HepG2 (cell line): ENCODE measurements around the gene FOSL2. TPM values are rescaled to one million over a fixed set of nuclear protein-coding genes. Genes with fewer than 3 reads are reported as not detected.

Experiments used
- ATAC-seq: fragments of 200-7000 bp; cut with Tn5 transposase; 3 replicates; pipeline ENCODE4 v1.9.1; 2020; ENCODE audit warnings: mild to moderate bottlenecking, moderate library complexity
- BruUV-seq: library from RNA; stranded (reverse); fragments of 400-500 nt; replicated peaks from 2 replicates; lab custom pipeline; 2021; lab: Mats Ljungman, UMichigan
- CTCF ChIA-PET: fragments of 300-600 bp; formaldehyde crosslinking; extraction: SDS; loops from one replicate; lab custom pipeline; 2021; ENCODE audit warnings: low total read pairs, inconsistent platforms, low intra/inter-chr PET ratio; lab: Yijun Ruan, JAX
- POLR2A ChIA-PET: fragments of 350-600 bp; sonication (Branson Sonifier 250); formaldehyde crosslinking; loops from one replicate; lab custom pipeline; 2020; ENCODE audit warnings: antibody characterized with exemption, inconsistent platforms; lab: Yijun Ruan, JAX
- DNase-seq: peaks from one replicate; pipeline ENCODE4 v3.0.0-alpha.2; 2015; ENCODE audit warnings: low spot score
- FAIRE-seq: peaks from 3 replicates; lab custom pipeline; 2011; peaks lifted over from hg19 to GRCh38; lab: Jason Lieb, UNC
- H2AFZ ChIP-seq: one replicate; pipeline ENCODE4 v1.6.1; 2011; ENCODE audit warnings: low read length, inconsistent platforms
- H3K27ac ChIP-seq: fragments of 300-600 bp; 3 replicates; pipeline ENCODE4 v1.8.0; 2011; ENCODE audit warnings: mixed run types, mild to moderate bottlenecking, mixed read lengths, low read length, inconsistent platforms; ENCODE audit not compliant: insufficient read depth; ENCODE audit errors: extremely low read length
- H3K27me3 ChIP-seq, 2 experiments: fragments of 200-600 bp in 1 of 2; 2 replicates in 1 of 2; 3 replicates in 1 of 2; pipeline versions ENCODE4 v1.6.0 to v1.8.0; 2011; ENCODE audit warnings: low read length in 2 of 2, mild to moderate bottlenecking in 2 of 2, moderate library complexity in 2 of 2, inconsistent platforms in 1 of 2; ENCODE audit not compliant: insufficient read depth in 2 of 2, control insufficient read depth in 1 of 2
- H3K36me3 ChIP-seq, 2 experiments: fragments of 200-600 bp in 1 of 2; replicated peaks in 1 of 2; 2 replicates in 1 of 2; 3 replicates in 1 of 2; pipeline versions ENCODE4 v1.5.1 to v1.8.0; 2011; ENCODE audit warnings: low read length in 2 of 2, inconsistent platforms in 1 of 2; ENCODE audit not compliant: insufficient read depth in 2 of 2, control insufficient read depth in 1 of 2
- H3K4me1 ChIP-seq: 2 replicates; pipeline ENCODE4 v1.5.1; 2012; ENCODE audit warnings: low read length, inconsistent platforms; ENCODE audit not compliant: insufficient read depth
- H3K4me2 ChIP-seq: 2 replicates; pipeline ENCODE4 v1.6.0; 2011; ENCODE audit warnings: low read depth, low read length, inconsistent platforms
- H3K4me3 ChIP-seq, 3 experiments: fragments of 200-600 bp in 1 of 3; sonication (generic), shearing (Covaris generic) in 1 of 3; replicated peaks in 1 of 3; 2 replicates each; pipeline ENCODE4 v1.5.1; 2011 to 2016; ENCODE audit warnings: low read length in 3 of 3, inconsistent platforms in 2 of 3, low read depth in 2 of 3, mild to moderate bottlenecking in 2 of 3, control low read depth in 1 of 3, mixed read lengths in 1 of 3; ENCODE audit not compliant: insufficient read depth in 1 of 3
- H3K79me2 ChIP-seq: one replicate; pipeline ENCODE4 v1.6.1; 2011; ENCODE audit warnings: low read length, inconsistent platforms; ENCODE audit not compliant: insufficient read depth
- H3K9ac ChIP-seq: 2 replicates; pipeline ENCODE4 v1.6.0; 2011; ENCODE audit warnings: mild to moderate bottlenecking, low read depth, low read length, inconsistent platforms; ENCODE audit not compliant: insufficient read depth
- H3K9me3 ChIP-seq: 2 replicates; pipeline ENCODE4 v1.5.1; 2012; ENCODE audit warnings: mild to moderate bottlenecking, low read length
- H4K20me1 ChIP-seq: 2 replicates; pipeline ENCODE4 v1.6.0; 2011; ENCODE audit warnings: inconsistent platforms, mild to moderate bottlenecking, low read length, moderate library complexity; ENCODE audit not compliant: insufficient read depth
- BCL6 ChIP-seq: IDR thresholded peaks from 2 replicates; pipeline ENCODE4 v1.6.1; 2016; ENCODE audit warnings: missing genetic modification reagents, missing compliant biosample characterization
- FOXA1 ChIP-seq, 2 experiments: fragments of 450-650 bp in 1 of 2; sonication (generic) in 1 of 2; formaldehyde crosslinking in 1 of 2; IDR thresholded peaks; 2 replicates each; pipeline versions ENCODE4 v1.4.0 to v1.6.1; 2016 to 2020; ENCODE audit warnings: missing genetic modification reagents in 1 of 2
- KLF12 ChIP-seq: sonication (generic); formaldehyde crosslinking; IDR thresholded peaks from 2 replicates; pipeline ENCODE4 v1.4.0; 2020; ENCODE audit warnings: missing genetic modification reagents, borderline replicate concordance
- POLR2A ChIP-seq, 2 experiments: IDR thresholded peaks; 2 replicates each; pipeline ENCODE4 v1.6.1; 2011; ENCODE audit warnings: low read depth in 2 of 2, low read length in 2 of 2, mild to moderate bottlenecking in 1 of 2, moderate library complexity in 1 of 2; ENCODE audit not compliant: insufficient read depth in 1 of 2
- U2AF2 ChIP-seq: fragments of 200-400 bp; formaldehyde crosslinking; IDR thresholded peaks from 2 replicates; pipeline ENCODE4 v1.6.1; 2017; ENCODE audit warnings: low read depth, mild to moderate bottlenecking, low read length
- ZNF232 ChIP-seq: sonication (generic); formaldehyde crosslinking; IDR thresholded peaks from 2 replicates; pipeline ENCODE4 v1.4.0; 2020; ENCODE audit warnings: missing genetic modification reagents, borderline replicate concordance
- ZNF383 ChIP-seq: sonication (generic); formaldehyde crosslinking; IDR thresholded peaks from 2 replicates; pipeline ENCODE4 v1.4.0; 2020; ENCODE audit warnings: missing genetic modification reagents, mild to moderate bottlenecking, borderline replicate concordance
- ZNF550 ChIP-seq: sonication (generic); formaldehyde crosslinking; IDR thresholded peaks from 2 replicates; pipeline ENCODE4 v1.4.0; 2020; ENCODE audit warnings: mild to moderate bottlenecking, missing genetic modification reagents, borderline replicate concordance
- ZNF619 ChIP-seq: sonication (generic); formaldehyde crosslinking; IDR thresholded peaks from 2 replicates; pipeline ENCODE4 v1.4.0; 2020; ENCODE audit warnings: mild to moderate bottlenecking, missing genetic modification reagents
- ZNF660 ChIP-seq: sonication (generic); formaldehyde crosslinking; IDR thresholded peaks from 2 replicates; pipeline ENCODE4 v1.5.1; 2020; ENCODE audit warnings: mild to moderate bottlenecking, low read depth, missing genetic modification reagents, borderline replicate concordance
- ZNF883 ChIP-seq: sonication (generic); formaldehyde crosslinking; IDR thresholded peaks from 2 replicates; pipeline ENCODE4 v1.5.1; 2020; ENCODE audit warnings: mild to moderate bottlenecking, missing genetic modification reagents; ENCODE audit errors: not compliant biosample characterization
- WGBS: methylation state at CpG from one replicate; pipeline ENCODE4 v1.1.6; 2017; ENCODE audit warnings: low lambda C conversion rate; 5-methylcytosine and 5-hydroxymethylcytosine counted together
- in situ Hi-C: cut with HindIII; loops from 2 replicates; pipeline ENCODE4 v1.10.0; 2017; ENCODE audit warnings: low pct_unique_long_range_greater_than_20kb; ENCODE audit not compliant: extremely low pct_ligation_motif_present
- intact Hi-C: fragments of 100-400 bp; cut with micrococcal nuclease; formaldehyde crosslinking; loops from one replicate; pipeline ENCODE4 v1.10.0; 2022; ENCODE audit not compliant: unreplicated experiment
- polyA plus RNA-seq, 8 experiments: library from polyadenylated mRNA; depleted of rRNA in 3 of 8; stranded (reverse) in 7 of 8; unstranded in 1 of 8; fragments of >200 nt; fragmentation: Illumina TruSeq in 4 of 8; extraction: Trizol in 4 of 8; gene quantifications; 2 replicates each; pipeline versions ENCODE4 v1.2.1 to v1.2.3, GENCODE V29; 2011 to 2016; ENCODE audit warnings: low read depth in 4 of 8, missing spikeins in 1 of 8, mixed read lengths in 1 of 8; ENCODE audit not compliant: insufficient read depth in 1 of 8
- total RNA-seq, 5 experiments: library from RNA; depleted of rRNA; stranded (reverse); fragments of >200 nt; fragmentation: Illumina TruSeq; extraction: Trizol; gene quantifications; 2 replicates each; pipeline ENCODE4 v1.2.3, GENCODE V29; 2016; ENCODE audit warnings: low read depth in 1 of 5
- TF ChIP-seq, protein P1 (sequence below): sonication (generic); IDR thresholded peaks from 2 replicates; pipeline ENCODE4 v1.6.1; 2016; ENCODE audit warnings: low read depth, borderline replicate concordance
- TF ChIP-seq, protein P2 (sequence below): sonication (generic); formaldehyde crosslinking; conservative IDR thresholded peaks from 2 replicates; pipeline ENCODE4 v1.4.0; 2020; ENCODE audit warnings: missing genetic modification reagents
- TF ChIP-seq, protein P3 (sequence below): IDR thresholded peaks from 2 replicates; pipeline ENCODE4 v1.6.1; 2016; ENCODE audit warnings: low read depth, missing genetic modification reagents, missing compliant biosample characterization
- TF ChIP-seq, protein P4 (sequence below): sonication (generic); formaldehyde crosslinking; IDR thresholded peaks from 2 replicates; pipeline ENCODE4 v1.5.1; 2020; ENCODE audit warnings: missing genetic modification reagents, mild to moderate bottlenecking, borderline replicate concordance

The FOSL2 gene
- total and polyA plus RNA-seq, 2 of the 13 experiments (the other 11 are each of a cell fraction or from before 2014, with no cell fraction given): 3.4 to 18.1 TPM

DNA sequence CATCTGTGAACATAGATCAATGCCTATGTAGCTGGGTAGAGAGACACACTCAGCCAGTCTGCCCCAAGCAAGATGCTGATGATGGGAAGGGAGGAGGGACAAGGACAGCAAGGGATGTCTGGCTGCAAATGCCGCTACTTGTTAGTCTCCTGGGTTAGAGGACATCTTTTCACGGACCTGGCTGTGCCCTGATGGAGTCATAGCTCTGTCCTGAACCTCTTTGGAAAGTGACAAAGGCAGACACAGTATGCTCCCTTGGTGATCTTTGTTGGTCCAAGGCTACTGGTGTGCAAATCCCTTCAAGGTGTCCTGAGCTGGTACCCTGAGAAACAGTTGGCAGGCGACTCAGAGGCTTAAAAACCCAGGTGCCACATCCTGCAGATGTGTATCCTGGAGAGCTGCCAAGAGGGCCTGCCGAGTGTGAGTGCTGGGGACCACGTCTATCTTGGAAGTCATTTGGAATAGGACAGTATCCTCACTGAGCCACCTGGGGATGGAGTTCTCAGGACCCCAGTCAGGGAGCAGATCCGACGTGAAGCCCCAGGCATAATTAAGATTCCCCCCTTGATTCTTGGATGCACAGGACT is 10.8 kb downstream of the FOSL2 start:
- H2AFZ ChIP-seq: no peak overlapping the region
- peaks cover 91% of the 10 kb centered on the region for H4K20me1 ChIP-seq
- no peak for DNase-seq
- WGBS: 87% methylated on average over 7 of the region's 7 CpGs
- H3K9ac ChIP-seq: no peak overlapping the region
- in situ Hi-C loops: loop anchor here (10.0 kb wide), 1 partner anchor 519 kb away; no protein-coding TSS in a partner anchor
- POLR2A ChIA-PET: interaction anchor here (0.7 kb wide), 1 partner anchor 11 kb away, joined by 3 read pairs; the partner anchor contains the start of gene FOSL2
- BruUV-seq: no TSS peak
- peaks cover 49 to 65% of the 10 kb centered on the region in 2 experiments for H3K36me3 ChIP-seq
- no peak overlapping the region for H3K27ac ChIP-seq
- intact Hi-C loops: no loop called here
- H3K4me1 ChIP-seq: peaks cover 56% of the 10 kb centered on the region
- H3K4me3 ChIP-seq: no peak overlapping the region
- no peaks in the 10 kb centered on the region for H3K9me3 ChIP-seq
- CTCF ChIA-PET: no interaction called here
- H3K79me2 ChIP-seq: peaks cover 42% of the 10 kb centered on the region
- no peaks in the 10 kb centered on the region for H3K27me3 ChIP-seq
- no peak for ATAC-seq
- H3K4me2 ChIP-seq: no peak overlapping the region
- FAIRE-seq: no peak
- TF ChIP-seq ZNF883 (no peak), FOXA1 (IDR thresholded peaks at IDR 0.05) (no peak), FOXA1 (CRISPR knock-in tag; IDR thresholded peaks at IDR 0.05) (no peak), ZNF660 (CRISPR knock-in tag) (no peak), ZNF619 (no peak), KLF12 (CRISPR knock-in tag) (no peak), POLR2A (IDR thresholded peaks at IDR 0.05; ENCODE audit: insufficient read depth in 1 of 2, low read depth in 2 of 2, low read length in 2 of 2) (no peak), ZNF232 (no peak), ZNF550 (CRISPR knock-in tag) (no peak), BCL6 (CRISPR knock-in tag) (no peak), ZNF383 (CRISPR knock-in tag) (no peak), U2AF2 (no peak)
- TF ChIP-seq, protein P1, sequence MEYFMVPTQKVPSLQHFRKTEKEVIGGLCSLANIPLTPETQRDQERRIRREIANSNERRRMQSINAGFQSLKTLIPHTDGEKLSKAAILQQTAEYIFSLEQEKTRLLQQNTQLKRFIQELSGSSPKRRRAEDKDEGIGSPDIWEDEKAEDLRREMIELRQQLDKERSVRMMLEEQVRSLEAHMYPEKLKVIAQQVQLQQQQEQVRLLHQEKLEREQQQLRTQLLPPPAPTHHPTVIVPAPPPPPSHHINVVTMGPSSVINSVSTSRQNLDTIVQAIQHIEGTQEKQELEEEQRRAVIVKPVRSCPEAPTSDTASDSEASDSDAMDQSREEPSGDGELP: no peak
- TF ChIP-seq, protein P2, sequence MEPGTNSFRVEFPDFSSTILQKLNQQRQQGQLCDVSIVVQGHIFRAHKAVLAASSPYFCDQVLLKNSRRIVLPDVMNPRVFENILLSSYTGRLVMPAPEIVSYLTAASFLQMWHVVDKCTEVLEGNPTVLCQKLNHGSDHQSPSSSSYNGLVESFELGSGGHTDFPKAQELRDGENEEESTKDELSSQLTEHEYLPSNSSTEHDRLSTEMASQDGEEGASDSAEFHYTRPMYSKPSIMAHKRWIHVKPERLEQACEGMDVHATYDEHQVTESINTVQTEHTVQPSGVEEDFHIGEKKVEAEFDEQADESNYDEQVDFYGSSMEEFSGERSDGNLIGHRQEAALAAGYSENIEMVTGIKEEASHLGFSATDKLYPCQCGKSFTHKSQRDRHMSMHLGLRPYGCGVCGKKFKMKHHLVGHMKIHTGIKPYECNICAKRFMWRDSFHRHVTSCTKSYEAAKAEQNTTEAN: no peak
- TF ChIP-seq, protein P3, sequence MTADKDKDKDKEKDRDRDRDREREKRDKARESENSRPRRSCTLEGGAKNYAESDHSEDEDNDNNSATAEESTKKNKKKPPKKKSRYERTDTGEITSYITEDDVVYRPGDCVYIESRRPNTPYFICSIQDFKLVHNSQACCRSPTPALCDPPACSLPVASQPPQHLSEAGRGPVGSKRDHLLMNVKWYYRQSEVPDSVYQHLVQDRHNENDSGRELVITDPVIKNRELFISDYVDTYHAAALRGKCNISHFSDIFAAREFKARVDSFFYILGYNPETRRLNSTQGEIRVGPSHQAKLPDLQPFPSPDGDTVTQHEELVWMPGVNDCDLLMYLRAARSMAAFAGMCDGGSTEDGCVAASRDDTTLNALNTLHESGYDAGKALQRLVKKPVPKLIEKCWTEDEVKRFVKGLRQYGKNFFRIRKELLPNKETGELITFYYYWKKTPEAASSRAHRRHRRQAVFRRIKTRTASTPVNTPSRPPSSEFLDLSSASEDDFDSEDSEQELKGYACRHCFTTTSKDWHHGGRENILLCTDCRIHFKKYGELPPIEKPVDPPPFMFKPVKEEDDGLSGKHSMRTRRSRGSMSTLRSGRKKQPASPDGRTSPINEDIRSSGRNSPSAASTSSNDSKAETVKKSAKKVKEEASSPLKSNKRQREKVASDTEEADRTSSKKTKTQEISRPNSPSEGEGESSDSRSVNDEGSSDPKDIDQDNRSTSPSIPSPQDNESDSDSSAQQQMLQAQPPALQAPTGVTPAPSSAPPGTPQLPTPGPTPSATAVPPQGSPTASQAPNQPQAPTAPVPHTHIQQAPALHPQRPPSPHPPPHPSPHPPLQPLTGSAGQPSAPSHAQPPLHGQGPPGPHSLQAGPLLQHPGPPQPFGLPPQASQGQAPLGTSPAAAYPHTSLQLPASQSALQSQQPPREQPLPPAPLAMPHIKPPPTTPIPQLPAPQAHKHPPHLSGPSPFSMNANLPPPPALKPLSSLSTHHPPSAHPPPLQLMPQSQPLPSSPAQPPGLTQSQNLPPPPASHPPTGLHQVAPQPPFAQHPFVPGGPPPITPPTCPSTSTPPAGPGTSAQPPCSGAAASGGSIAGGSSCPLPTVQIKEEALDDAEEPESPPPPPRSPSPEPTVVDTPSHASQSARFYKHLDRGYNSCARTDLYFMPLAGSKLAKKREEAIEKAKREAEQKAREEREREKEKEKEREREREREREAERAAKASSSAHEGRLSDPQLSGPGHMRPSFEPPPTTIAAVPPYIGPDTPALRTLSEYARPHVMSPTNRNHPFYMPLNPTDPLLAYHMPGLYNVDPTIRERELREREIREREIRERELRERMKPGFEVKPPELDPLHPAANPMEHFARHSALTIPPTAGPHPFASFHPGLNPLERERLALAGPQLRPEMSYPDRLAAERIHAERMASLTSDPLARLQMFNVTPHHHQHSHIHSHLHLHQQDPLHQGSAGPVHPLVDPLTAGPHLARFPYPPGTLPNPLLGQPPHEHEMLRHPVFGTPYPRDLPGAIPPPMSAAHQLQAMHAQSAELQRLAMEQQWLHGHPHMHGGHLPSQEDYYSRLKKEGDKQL: no peak
- TF ChIP-seq, protein P4, sequence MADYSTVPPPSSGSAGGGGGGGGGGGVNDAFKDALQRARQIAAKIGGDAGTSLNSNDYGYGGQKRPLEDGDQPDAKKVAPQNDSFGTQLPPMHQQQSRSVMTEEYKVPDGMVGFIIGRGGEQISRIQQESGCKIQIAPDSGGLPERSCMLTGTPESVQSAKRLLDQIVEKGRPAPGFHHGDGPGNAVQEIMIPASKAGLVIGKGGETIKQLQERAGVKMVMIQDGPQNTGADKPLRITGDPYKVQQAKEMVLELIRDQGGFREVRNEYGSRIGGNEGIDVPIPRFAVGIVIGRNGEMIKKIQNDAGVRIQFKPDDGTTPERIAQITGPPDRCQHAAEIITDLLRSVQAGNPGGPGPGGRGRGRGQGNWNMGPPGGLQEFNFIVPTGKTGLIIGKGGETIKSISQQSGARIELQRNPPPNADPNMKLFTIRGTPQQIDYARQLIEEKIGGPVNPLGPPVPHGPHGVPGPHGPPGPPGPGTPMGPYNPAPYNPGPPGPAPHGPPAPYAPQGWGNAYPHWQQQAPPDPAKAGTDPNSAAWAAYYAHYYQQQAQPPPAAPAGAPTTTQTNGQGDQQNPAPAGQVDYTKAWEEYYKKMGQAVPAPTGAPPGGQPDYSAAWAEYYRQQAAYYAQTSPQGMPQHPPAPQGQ (CRISPR knock-in tag): no peak
